HG03097 (cell line): ENCODE results near the gene OAF.
A peak's percentile ranks its signal among the peaks of the same experiment; 100 is the strongest.
"Not testable (repeated sequence)": the region's sequence is repeated elsewhere in the genome, so short reads cannot be mapped to it uniquely, and the experiment has no call there.

Source experiments
- ATAC-seq: cut with Tn5 transposase; IDR thresholded peaks from one replicate; pipeline ENCODE4 v1.9.1; 2021; ENCODE audit not compliant: unreplicated experiment, low FRiP score

Gene OAF

GRCh38 chr11:120210626-120211521 lies at the start of gene OAF:
TSS of gene OAF (plus strand) at chr11:120211032. CDS start at chr11:120211280, 248 bp downstream.
- peak; percentile 72 for ATAC-seq

GRCh38 chr11:120167659-120168058 lies 43.2 kb upstream of the OAF start:
- ATAC-seq: no peak

- ATAC-seq: no peak
Measured at GRCh38 chr11:120168108-120168959, 42.5 kb upstream of the OAF start.

DNA sequence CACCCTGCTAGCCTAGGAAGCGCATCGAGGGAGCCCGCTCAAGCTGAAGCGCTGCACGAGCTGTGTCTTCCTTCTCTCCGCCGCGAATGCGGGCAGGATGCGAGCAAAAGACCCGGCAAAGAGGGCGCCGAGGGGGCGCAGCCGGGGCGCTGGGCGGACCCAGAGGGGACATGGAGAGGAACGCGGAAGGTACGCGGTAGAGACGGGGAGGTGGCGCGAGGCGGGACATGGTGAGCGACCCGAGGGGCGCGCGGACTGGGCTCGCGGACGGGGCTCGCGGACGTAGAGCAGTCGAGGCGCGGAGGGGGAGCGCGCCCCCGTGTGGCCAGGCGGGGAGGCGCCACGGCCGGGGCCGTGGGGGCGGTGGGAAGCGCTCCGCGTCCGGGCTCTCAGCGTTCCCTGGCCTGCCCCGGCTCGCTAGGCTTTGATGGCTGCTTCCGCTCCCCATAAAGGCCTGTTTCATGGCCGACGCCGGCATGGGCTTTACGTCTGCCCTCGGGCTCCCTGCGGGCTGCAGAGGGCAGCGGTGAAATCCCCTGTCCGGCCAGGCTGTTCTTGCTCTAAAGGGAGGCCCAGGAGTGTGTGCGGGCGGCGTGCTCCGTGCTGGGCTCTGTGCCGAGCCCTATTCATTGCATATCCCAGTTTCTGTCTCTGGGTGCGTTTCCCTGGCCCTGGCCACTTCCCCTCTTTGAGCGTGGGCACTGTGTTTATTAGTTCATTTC lies 41.7 kb upstream of the OAF start:
- no peak for ATAC-seq

DNA sequence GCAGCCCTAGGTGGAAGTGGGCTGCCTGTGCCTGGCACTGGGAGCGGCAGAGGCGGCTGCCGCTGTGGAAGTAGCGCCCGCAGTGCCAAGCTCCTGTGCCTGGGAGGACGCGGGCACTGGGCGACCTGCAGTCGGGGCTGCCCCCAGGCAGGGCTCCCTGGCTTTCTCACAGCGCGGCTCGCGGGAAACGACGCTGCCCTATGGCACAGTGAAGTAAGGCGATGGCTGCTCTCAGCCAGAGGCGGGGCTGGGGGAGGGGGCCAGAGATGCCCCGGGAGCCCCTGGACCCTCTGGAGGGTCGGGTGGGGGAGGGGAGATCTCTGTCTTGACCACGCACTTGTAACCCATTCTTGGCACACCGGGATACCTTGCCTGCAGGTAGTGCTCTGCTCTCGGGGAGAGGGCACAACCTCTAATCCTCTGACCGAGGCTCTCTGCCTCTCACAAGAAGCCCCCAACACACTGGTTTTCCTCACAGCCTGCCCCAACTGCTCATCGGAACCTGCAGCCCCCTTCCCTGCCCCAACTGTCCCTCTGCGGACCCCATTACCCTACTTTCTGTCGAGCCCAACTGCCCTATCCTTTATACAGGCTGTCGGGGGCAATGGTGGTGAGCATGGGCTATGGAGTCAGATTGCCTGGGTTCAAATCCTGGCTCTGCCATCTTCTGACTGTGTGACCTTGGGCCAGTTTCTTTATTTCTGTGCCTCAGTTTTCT lies 40.7 kb upstream of the OAF start:
- no peak for ATAC-seq

- no peak for ATAC-seq
Measured at GRCh38 chr11:120170741-120171261, 40.0 kb upstream of the OAF start.

DNA sequence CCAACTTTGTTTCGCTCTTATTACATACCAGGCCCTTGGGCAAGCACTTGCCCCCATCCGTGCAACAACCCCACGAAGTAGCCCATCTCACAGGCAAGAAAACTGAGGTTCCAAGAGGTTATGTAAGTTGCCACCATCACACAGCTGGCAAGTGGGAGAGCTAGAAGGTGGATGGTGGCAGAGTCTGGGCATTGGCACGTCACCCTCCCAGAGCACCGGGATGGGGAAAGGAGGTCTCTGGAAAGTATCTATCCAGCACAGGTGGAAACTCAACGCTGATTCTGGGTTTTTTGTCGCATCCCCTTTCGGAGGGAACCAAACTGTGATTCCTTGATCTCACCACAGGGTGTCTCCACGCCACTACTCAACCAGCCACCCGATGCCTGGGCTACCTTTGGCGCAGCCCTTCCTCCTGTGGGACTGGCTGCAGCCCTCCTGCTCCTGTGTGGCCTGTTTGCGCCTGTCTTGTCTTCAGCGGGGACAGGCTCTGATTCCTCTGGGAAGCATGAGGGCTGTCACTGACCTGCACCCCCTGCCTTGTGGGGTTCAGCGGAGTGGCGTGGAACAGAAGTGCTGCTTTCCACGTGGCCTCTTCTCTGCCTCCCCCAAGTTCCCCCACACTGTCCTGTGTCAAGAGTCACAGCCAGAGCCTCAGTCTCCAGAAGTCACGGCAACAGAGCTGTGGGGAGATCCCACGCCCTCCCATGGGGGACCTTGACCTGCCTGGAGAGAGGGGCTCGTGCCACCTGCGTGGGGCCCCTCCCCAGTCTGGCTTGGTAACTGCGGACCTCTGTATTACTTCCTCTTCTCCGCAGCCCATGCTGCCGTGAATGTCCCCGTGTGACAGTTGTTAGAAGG lies 38.5 kb upstream of the OAF start:
- ATAC-seq: no peak

DNA sequence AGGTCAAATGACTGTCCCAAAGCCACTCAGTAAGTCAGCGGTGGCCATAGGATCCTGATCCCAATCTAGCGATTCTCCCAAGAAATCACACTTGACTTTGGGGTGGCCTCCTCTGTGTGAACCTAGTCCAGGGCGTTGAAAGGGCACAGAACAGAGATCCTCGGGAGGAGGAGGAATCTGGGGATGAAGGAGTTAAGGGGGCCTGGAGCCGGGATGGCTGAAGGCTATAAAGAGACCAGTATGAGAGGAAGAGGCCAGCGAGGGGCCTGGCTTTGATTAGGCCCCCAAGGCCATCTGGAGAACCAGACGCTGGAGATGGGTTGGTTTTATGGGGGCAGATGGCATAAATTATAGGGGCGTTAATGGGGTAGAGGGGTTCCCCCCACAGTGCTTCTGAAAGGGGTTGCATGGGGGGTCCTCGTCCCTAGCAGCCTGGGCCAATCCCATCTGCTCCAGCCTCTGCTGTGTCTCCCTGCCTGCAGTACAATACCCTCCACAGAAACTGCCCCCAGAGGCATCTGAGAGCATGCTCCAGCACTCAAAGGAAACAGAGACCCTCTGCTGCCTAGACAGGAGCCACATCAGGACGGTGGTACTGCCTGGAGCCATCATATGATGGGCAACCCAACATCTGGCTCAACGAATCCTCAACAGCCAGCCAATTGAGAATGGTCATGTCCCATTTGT lies 37.7 kb upstream of the OAF start:
- ATAC-seq: no peak

GRCh38 chr11:120173807-120174206 lies 37.0 kb upstream of the OAF start:
- no peak for ATAC-seq

DNA sequence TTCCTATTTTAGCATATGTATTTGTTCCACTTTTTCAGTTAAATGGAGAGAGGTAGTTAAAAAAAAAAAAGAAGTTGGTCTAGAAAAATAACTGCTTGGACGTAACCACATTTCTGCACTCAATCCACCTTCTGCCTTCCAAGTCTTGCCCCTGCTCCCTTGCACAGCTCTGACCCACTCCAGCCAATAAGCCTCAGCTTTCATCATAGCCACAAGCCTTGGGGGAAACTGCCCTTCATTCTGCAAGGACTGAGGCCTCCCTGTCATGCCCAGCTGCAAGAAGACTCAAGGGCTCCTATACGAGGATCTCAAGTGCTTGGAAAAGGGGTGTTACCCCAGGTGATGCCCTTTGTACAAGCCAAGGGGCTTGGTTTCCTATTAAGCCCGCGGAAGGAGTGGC lies 36.0 kb upstream of the OAF start:
- no peak for ATAC-seq

- ATAC-seq: no peak
Measured at GRCh38 chr11:120178561-120179056, 32.2 kb upstream of the OAF start.

GRCh38 chr11:120179057-120179672 lies 31.7 kb upstream of the OAF start:
- ATAC-seq: no peak

- ATAC-seq: not testable (repeated sequence)
Measured at GRCh38 chr11:120180063-120180462, 30.8 kb upstream of the OAF start.

DNA sequence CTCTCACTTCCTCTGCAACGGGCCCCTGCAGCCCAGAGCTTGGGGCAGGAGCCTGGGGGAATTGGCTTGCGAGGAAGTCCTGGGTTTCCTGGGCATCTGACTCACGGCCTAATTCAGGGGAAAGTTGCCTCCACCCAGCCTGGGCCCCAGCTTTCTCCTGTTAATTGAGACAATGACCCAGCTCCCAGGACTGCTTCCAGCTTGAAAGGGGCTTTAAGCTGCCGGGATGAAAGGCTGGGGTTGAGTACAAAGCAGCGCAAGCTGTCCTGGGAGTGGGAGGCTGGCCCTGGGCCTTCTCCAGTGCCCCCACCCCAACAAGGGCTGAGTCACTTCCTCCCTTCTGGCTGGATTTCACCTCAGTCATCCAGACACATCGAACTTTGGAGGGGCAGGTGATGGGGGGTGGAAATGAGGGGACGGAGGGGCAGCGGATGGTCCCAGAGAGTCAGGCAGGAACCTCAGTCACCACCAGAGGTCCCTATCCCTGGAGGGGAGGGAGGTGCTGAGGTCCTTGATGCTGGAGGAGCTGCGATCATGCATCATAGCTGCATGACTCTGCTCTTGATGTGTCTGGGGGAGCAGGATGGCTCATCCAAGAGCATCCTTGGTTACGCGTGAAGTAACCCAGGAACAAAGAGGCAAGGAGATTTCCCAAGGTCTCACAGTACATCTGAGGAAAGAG lies 30.1 kb upstream of the OAF start:
- no peak for ATAC-seq

DNA sequence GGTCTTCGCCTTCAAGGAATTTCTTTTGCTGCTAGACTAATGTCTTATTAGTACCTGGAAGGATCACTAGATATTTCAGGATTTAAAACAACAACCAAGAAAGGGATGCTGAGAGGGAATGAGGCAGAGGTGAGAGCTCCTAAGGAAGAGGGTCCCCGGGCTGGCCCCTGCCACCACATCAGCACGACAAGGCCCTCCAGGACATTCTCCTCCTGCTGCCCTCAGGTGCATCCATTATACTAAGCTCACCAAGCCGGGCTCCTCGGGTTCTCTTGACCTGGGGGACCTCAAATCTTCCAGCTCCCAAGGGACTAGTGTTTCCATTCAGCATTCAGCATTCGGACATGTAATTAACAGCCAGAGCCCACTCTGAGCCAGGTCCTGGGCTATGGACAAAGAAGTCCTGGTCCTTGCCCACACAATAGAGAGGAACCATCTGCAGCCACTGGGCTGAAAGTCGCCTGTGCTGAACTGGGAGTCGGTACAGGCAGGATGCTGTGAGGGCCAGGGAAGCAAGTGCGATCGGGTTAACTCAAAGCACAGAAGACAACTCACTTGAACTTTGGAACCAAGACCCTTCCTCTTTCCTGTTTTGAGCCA lies 29.4 kb upstream of the OAF start:
- no peak for ATAC-seq

- no peak for ATAC-seq
Measured at GRCh38 chr11:120182372-120182771, 28.5 kb upstream of the OAF start.
